ENCODE measurements around the gene ANTXR1. TPM values are rescaled to one million over a fixed set of nuclear protein-coding genes. Genes with fewer than 3 reads are reported as not detected.

ANTXR1 gene
- total and polyA plus RNA-seq, 2 of the 8 experiments (the other 6 are each of a cell fraction or from before 2014, with no cell fraction given), result 15.8 to 44.3 TPM

- TF ChIP-seq KDM5A (IDR thresholded peaks at IDR 0.05; ENCODE audit: low read length) (no peak), ATF3 (IDR thresholded peaks at IDR 0.05; ENCODE audit: insufficient read depth, low read depth, low read length) (no peak), HDAC2 (IDR thresholded peaks at IDR 0.05; ENCODE audit: borderline replicate concordance in 1 of 2, low read depth in 2 of 2, low read length in 2 of 2) (no peak)
These were observed 168.9 kb downstream of the ANTXR1 start (continued) for GRCh38 chr2:69181806-69182427.

Data from H1 (cell line).